WTC11 (cell line): Measurements from ENCODE around the gene RNASET2.
A peak's percentile ranks its signal among the peaks of the same experiment; 100 is the strongest.

Experiments used
- ATF2 ChIP-seq: sonication (generic); formaldehyde crosslinking; IDR thresholded peaks from 2 replicates; pipeline ENCODE4 v1.8.1; 2022; ENCODE audit warnings: low read depth, missing genetic modification reagents, borderline replicate concordance
- CTCF ChIP-seq: fragments of 200-600 bp; IDR thresholded peaks from 2 replicates; pipeline ENCODE4 v1.8.0; 2022; ENCODE audit warnings: antibody characterized with exemption
- ETV6 ChIP-seq: sonication (generic); formaldehyde crosslinking; IDR thresholded peaks from 2 replicates; pipeline ENCODE4 v1.8.1; 2022; ENCODE audit warnings: mild to moderate bottlenecking, missing genetic modification reagents
- JUN ChIP-seq: sonication (generic); formaldehyde crosslinking; IDR thresholded peaks from 2 replicates; pipeline ENCODE4 v1.8.0; 2023; ENCODE audit warnings: mild to moderate bottlenecking, missing genetic modification reagents
- MAX ChIP-seq: sonication (generic); formaldehyde crosslinking; IDR thresholded peaks from 2 replicates; pipeline ENCODE4 v1.8.0; 2022; ENCODE audit warnings: mild to moderate bottlenecking, missing genetic modification reagents
- PREB ChIP-seq: sonication (generic); formaldehyde crosslinking; IDR thresholded peaks from 2 replicates; pipeline ENCODE4 v1.8.1; 2022; ENCODE audit warnings: mild to moderate bottlenecking, missing genetic modification reagents, moderate library complexity, borderline replicate concordance
- PRRX2 ChIP-seq: fragments of 250-450 bp; sonication (Bioruptor Pico); IDR thresholded peaks from 2 replicates; pipeline ENCODE4 v1.8.0; 2021; ENCODE audit warnings: mild to moderate bottlenecking
- SP1 ChIP-seq: sonication (generic); formaldehyde crosslinking; conservative IDR thresholded peaks from 2 replicates; pipeline ENCODE4 v1.8.1; 2022; ENCODE audit warnings: missing genetic modification reagents
- STAT6 ChIP-seq: sonication (generic); formaldehyde crosslinking; conservative IDR thresholded peaks from 2 replicates; pipeline ENCODE4 v1.8.1; 2023; ENCODE audit warnings: mild to moderate bottlenecking, low read depth, missing genetic modification reagents, moderate library complexity
- USF2 ChIP-seq: sonication (generic); formaldehyde crosslinking; IDR thresholded peaks from 2 replicates; pipeline ENCODE4 v1.8.1; 2023; ENCODE audit warnings: mild to moderate bottlenecking, missing genetic modification reagents, moderate library complexity
- ZNF121 ChIP-seq: sonication (generic); formaldehyde crosslinking; IDR thresholded peaks from 2 replicates; pipeline ENCODE4 v1.8.0; 2023; ENCODE audit warnings: missing genetic modification reagents
- TF ChIP-seq, protein P1 (sequence below): sonication (generic); formaldehyde crosslinking; IDR thresholded peaks from 2 replicates; pipeline ENCODE4 v1.8.1; 2023; ENCODE audit warnings: mild to moderate bottlenecking, moderate library complexity, missing genetic modification reagents

GRCh38 chr6:166949528-166950442, 6.6 kb downstream of the RNASET2 start:
- TF ChIP-seq CTCF (no peak), JUN (no peak), ETV6 (CRISPR knock-in tag) (no peak), ZNF121 (peak; percentile 64; the same call in 1 of the 2 replicates), SP1 (CRISPR knock-in tag) (no peak), ATF2 (CRISPR knock-in tag) (no peak), PRRX2 (CRISPR knock-in tag) (no peak), MAX (CRISPR knock-in tag) (no peak), STAT6 (CRISPR knock-in tag) (no peak), USF2 (no peak), PREB (CRISPR knock-in tag) (no peak)
- TF ChIP-seq, protein P1, sequence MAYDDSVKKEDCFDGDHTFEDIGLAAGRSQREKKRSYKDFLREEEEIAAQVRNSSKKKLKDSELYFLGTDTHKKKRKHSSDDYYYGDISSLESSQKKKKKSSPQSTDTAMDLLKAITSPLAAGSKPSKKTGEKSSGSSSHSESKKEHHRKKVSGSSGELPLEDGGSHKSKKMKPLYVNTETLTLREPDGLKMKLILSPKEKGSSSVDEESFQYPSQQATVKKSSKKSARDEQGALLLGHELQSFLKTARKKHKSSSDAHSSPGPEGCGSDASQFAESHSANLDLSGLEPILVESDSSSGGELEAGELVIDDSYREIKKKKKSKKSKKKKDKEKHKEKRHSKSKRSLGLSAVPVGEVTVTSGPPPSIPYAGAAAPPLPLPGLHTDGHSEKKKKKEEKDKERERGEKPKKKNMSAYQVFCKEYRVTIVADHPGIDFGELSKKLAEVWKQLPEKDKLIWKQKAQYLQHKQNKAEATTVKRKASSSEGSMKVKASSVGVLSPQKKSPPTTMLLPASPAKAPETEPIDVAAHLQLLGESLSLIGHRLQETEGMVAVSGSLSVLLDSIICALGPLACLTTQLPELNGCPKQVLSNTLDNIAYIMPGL (CRISPR knock-in tag), result no peak
